HCT116 (cell line): Measurements from ENCODE around the gene DUSP16.

ENCODE experiments used
- CEBPB ChIP-seq: IDR thresholded peaks from 2 replicates; pipeline ENCODE4 v1.6.1; 2012; ENCODE audit warnings: low read depth
- CTCF ChIP-seq, 3 experiments: fragments of 200-600 bp in 1 of 3; sonication (generic) in 1 of 3; IDR thresholded peaks in 2 of 3; conservative IDR thresholded peaks in 1 of 3; 2 replicates each; pipeline ENCODE4 v1.5.1; 2012 to 2017; ENCODE audit warnings: low read depth in 2 of 3, low read length in 2 of 3, antibody characterized with exemption in 1 of 3, borderline replicate concordance in 1 of 3, control low read depth in 1 of 3, mild to moderate bottlenecking in 1 of 3, mixed read lengths in 1 of 3, mixed run types in 1 of 3, moderate library complexity in 1 of 3; ENCODE audit not compliant: insufficient read depth in 1 of 3
- EZH2 ChIP-seq: fragments of 200-600 bp; sonication (generic); IDR thresholded peaks from 2 replicates; pipeline ENCODE4 v1.6.1; 2017; ENCODE audit warnings: antibody characterized with exemption, mixed run types
- EZH2phosphoT487 ChIP-seq: fragments of 200-600 bp; IDR thresholded peaks from 2 replicates; pipeline ENCODE4 v1.6.1; 2018; ENCODE audit warnings: antibody characterized with exemption, borderline replicate concordance
- JUND ChIP-seq: IDR thresholded peaks from 2 replicates; pipeline ENCODE4 v1.6.1; 2012
- POLR2A ChIP-seq: IDR thresholded peaks from 2 replicates; pipeline ENCODE4 v1.7.0; 2011; ENCODE audit warnings: borderline replicate concordance; ENCODE audit not compliant: insufficient read depth, insufficient read length; ENCODE audit errors: extremely low read depth
- RAD21 ChIP-seq: IDR thresholded peaks from 2 replicates; pipeline ENCODE4 v1.6.1; 2012; ENCODE audit warnings: low read depth, mild to moderate bottlenecking
- SIN3A ChIP-seq: IDR thresholded peaks from 2 replicates; pipeline ENCODE4 v1.6.1; 2012; ENCODE audit warnings: low read depth
- SP1 ChIP-seq: IDR thresholded peaks from 2 replicates; pipeline ENCODE4 v1.6.1; 2012; ENCODE audit warnings: low read depth
- SRF ChIP-seq: IDR thresholded peaks from 2 replicates; pipeline ENCODE4 v1.6.1; 2012; ENCODE audit warnings: low read depth
- TCF7L2 ChIP-seq: IDR thresholded peaks from 2 replicates; pipeline ENCODE4 v1.7.0; 2011; ENCODE audit warnings: borderline replicate concordance, inconsistent platforms; ENCODE audit not compliant: insufficient read depth, insufficient read length; ENCODE audit errors: extremely low read depth
- ZFX ChIP-seq: fragments of 450-650 bp; IDR thresholded peaks from 2 replicates; pipeline ENCODE4 v1.6.1; 2017
- ZNF274 ChIP-seq: fragments of 200-500 bp; sonication (Bioruptor generic); IDR thresholded peaks from 2 replicates; pipeline ENCODE4 v1.6.1; 2014; ENCODE audit warnings: mild to moderate bottlenecking, low read depth, low read length, inconsistent platforms

GRCh38 chr12:12546314-12546772 lies 16.3 kb downstream of the DUSP16 start:
- TF ChIP-seq EZH2, result no peak
- no peak for TF ChIP-seq CEBPB
- no peak for TF ChIP-seq TCF7L2
- no peak for TF ChIP-seq JUND
- TF ChIP-seq CTCF (IDR thresholded peaks at IDR 0.05 in 2 of 3, conservative IDR thresholded peaks at IDR 0.05 in 1 of 3; ENCODE audit: borderline replicate concordance in 1 of 3, insufficient read depth in 1 of 3, low read depth in 2 of 3, low read length in 2 of 3), result no peak
- no peak for TF ChIP-seq ZNF274
- TF ChIP-seq SP1, result no peak
- TF ChIP-seq RAD21, result no peak
- no peak for TF ChIP-seq SRF
- no peak for TF ChIP-seq POLR2A
- no peak for TF ChIP-seq EZH2phosphoT487
- TF ChIP-seq SIN3A, result no peak
- TF ChIP-seq ZFX, result no peak
